Progenitor cell of endocrine pancreas (in vitro differentiated cells): ENCODE data around the gene RBP3. TPM values are rescaled to one million over a fixed set of nuclear protein-coding genes. Genes with fewer than 3 reads are reported as not detected.

Experiments
- DNase-seq: peaks from one replicate; pipeline ENCODE4 v3.0.0; 2021; ENCODE audit warnings: low spot score; ENCODE audit not compliant: unreplicated experiment
- H3K27ac Mint-ChIP-seq: 2 replicates; pipeline ENCODE4 v1.8.0; 2021; ENCODE audit warnings: mild to moderate bottlenecking, moderate library complexity, mixed read lengths
- H3K27me3 Mint-ChIP-seq: 2 replicates; pipeline ENCODE4 v1.8.0; 2021; ENCODE audit warnings: mixed read lengths
- H3K36me3 Mint-ChIP-seq: 2 replicates; pipeline ENCODE4 v1.8.0; 2022; ENCODE audit warnings: mixed read lengths; ENCODE audit not compliant: insufficient read depth
- H3K4me1 Mint-ChIP-seq: 2 replicates; pipeline ENCODE4 v1.8.0; 2021; ENCODE audit warnings: low read depth, mixed read lengths
- H3K4me3 Mint-ChIP-seq: 2 replicates; pipeline ENCODE4 v1.8.0; 2021; ENCODE audit warnings: low read depth, mild to moderate bottlenecking, moderate library complexity, mixed read lengths
- H3K9me3 Mint-ChIP-seq: 2 replicates; pipeline ENCODE4 v1.8.0; 2021; ENCODE audit warnings: low read depth, mixed read lengths
- total RNA-seq: library from RNA; stranded (reverse); gene quantifications from 2 replicates; pipeline ENCODE4 v1.2.1, GENCODE V29; 2021
- TF ChIP-seq, protein P1 (sequence below): fragments of 200-600 bp; sonication (generic); IDR thresholded peaks from one replicate; pipeline ENCODE4 v1.5.0; 2021; ENCODE audit warnings: antibody characterized with exemption, mild to moderate bottlenecking; ENCODE audit not compliant: unreplicated experiment

Gene RBP3
- total RNA-seq, 1 donor from 2014 or later = 0.10 TPM

DNA sequence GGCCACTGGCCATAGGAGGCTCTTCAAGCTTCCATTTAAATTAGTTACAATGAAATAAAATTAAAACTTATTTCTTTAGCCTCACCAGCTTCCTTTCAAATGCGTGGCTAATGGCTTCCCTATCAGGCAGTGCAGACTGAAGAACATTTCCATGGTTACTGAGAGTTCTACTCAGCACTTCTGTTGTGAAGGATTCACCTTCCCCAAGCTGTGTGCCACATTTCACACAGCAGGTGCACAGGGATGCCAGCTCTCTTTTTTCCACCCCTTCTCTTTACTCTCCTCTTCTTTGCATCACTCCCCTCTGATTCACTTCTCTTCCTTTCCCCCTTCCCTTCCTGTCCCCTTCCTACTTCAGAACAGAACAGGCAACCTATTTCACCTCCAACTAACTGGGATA lies 25.1 kb upstream of the RBP3 start:
- DNase-seq = no peak
- peaks cover 7% of the 10 kb centered on the region for H3K9me3 Mint-ChIP-seq
- no peaks in the 10 kb centered on the region for H3K36me3 Mint-ChIP-seq
- peaks cover 31% of the 10 kb centered on the region for H3K4me1 Mint-ChIP-seq
- H3K27ac Mint-ChIP-seq = no peak overlapping the region
- peaks cover 24% of the 10 kb centered on the region for H3K27me3 Mint-ChIP-seq
- H3K4me3 Mint-ChIP-seq = no peak overlapping the region
- TF ChIP-seq, protein P1, sequence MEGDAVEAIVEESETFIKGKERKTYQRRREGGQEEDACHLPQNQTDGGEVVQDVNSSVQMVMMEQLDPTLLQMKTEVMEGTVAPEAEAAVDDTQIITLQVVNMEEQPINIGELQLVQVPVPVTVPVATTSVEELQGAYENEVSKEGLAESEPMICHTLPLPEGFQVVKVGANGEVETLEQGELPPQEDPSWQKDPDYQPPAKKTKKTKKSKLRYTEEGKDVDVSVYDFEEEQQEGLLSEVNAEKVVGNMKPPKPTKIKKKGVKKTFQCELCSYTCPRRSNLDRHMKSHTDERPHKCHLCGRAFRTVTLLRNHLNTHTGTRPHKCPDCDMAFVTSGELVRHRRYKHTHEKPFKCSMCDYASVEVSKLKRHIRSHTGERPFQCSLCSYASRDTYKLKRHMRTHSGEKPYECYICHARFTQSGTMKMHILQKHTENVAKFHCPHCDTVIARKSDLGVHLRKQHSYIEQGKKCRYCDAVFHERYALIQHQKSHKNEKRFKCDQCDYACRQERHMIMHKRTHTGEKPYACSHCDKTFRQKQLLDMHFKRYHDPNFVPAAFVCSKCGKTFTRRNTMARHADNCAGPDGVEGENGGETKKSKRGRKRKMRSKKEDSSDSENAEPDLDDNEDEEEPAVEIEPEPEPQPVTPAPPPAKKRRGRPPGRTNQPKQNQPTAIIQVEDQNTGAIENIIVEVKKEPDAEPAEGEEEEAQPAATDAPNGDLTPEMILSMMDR = no peak

DNA sequence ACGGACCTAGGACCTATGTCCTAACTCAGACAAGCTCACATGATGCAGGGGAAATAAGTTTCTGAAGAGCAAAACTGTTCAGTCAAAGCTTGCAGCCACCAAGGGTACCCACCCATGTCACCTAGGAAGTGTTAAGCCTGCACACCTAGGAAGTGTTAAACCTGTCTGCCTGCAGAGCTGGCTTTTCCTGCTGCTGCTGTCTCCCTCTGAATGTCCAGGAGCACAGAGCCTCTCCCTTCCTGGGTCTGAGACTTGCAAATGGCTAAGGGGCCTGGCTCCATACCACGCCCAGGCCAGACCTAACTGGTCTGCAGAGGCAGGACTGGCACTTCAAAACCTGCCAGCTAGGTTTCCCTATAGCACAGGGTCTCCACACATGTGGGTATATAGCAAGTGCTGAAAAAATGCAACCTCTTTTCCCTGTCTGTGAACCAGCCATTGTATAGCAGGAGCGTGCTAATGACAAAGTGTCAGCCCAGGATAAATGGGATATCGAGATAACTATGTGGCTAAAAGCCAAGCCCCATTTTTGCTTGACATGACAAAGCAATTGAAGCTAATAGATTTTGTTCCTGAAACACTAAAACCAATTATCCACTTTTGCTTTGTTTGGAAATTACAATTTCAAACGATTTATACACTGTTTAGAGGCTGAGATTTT lies 24.4 kb upstream of the RBP3 start:
- H3K36me3 Mint-ChIP-seq = no peaks in the 10 kb centered on the region
- TF ChIP-seq, protein P1 = no peak
- H3K4me1 Mint-ChIP-seq = peaks cover 31% of the 10 kb centered on the region
- peaks cover 11% of the 10 kb centered on the region for H3K9me3 Mint-ChIP-seq
- H3K27ac Mint-ChIP-seq = peak overlapping the region; percentile 68
- DNase-seq = no peak
- peaks cover 24% of the 10 kb centered on the region for H3K27me3 Mint-ChIP-seq
- H3K4me3 Mint-ChIP-seq = peak overlapping the region; percentile 22

DNA sequence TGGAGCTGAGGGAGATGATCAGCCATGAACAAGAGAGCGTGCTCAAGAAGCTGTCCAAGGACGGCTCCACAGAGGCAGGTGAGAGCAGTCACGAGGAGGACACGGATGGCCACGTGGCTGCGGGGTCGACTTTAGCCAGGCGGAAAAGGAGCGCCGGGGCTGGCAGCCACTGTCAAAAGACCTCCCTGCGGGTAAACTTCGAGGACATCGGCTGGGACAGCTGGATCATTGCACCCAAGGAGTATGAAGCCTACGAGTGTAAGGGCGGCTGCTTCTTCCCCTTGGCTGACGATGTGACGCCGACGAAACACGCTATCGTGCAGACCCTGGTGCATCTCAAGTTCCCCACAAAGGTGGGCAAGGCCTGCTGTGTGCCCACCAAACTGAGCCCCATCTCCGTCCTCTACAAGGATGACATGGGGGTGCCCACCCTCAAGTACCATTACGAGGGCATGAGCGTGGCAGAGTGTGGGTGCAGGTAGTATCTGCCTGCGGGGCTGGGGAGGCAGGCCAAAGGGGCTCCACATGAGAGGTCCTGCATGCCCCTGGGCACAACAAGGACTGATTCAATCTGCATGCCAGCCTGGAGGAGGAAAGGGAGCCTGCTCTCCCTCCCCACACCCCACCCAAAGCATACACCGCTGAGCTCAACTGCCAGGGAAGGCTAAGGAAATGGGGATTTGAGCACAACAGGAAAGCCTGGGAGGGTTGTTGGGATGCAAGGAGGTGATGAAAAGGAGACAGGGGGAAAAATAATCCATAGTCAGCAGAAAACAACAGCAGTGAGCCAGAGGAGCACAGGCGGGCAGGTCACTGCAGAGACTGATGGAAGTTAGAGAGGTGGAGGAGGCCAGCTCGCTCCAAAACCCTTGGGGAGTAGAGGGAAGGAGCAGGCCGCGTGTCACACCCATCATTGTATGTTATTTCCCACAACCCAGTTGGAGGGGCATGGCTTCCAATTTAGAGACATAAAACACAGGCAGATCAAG lies 22.6 kb upstream of the RBP3 start:
- Mint-ChIP-seq H3K27me3 (peaks cover 22% of the 10 kb centered on the region), H3K4me3 (no peak overlapping the region), H3K4me1 (peaks cover 31% of the 10 kb centered on the region), H3K36me3 (no peaks in the 10 kb centered on the region), H3K9me3 (peaks cover 10% of the 10 kb centered on the region), H3K27ac (no peak overlapping the region)
- TF ChIP-seq, protein P1 = no peak
- DNase-seq = no peak

DNA sequence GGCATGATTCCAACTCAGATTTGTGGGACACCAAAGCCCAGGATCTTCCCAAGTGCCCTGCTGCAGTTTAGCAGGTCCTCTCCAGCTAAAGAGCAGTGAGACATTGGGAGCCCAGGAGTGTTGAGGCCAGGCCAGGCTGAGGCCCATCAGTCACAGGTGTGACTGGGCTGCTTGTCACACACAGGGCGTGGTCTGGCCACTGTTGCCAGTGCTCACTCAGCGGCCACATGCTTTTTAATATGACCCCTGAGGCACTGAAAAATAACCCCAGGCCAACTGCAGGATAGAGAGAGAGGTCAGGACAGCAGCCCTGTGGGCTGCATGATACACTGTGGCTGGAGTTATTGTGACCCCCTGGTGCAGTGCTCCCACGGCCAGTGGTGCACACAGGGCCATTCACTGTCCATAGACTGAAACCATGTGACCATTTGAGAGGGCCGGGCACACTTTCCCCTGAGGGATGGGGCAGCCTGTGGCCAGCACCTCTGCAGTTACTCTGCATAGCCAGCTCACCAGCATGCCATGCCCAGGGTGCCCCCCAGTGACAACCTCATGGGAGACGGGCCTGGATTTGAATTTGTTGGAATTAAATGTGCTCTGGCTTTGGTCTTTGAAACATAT lies 21.7 kb upstream of the RBP3 start:
- no peak overlapping the region for H3K4me3 Mint-ChIP-seq
- H3K9me3 Mint-ChIP-seq = peaks cover 10% of the 10 kb centered on the region
- TF ChIP-seq, protein P1 = no peak
- H3K27me3 Mint-ChIP-seq = peaks cover 16% of the 10 kb centered on the region
- no peak for DNase-seq
- peaks cover 29% of the 10 kb centered on the region for H3K4me1 Mint-ChIP-seq
- H3K36me3 Mint-ChIP-seq = no peaks in the 10 kb centered on the region
- H3K27ac Mint-ChIP-seq = no peak overlapping the region

DNA sequence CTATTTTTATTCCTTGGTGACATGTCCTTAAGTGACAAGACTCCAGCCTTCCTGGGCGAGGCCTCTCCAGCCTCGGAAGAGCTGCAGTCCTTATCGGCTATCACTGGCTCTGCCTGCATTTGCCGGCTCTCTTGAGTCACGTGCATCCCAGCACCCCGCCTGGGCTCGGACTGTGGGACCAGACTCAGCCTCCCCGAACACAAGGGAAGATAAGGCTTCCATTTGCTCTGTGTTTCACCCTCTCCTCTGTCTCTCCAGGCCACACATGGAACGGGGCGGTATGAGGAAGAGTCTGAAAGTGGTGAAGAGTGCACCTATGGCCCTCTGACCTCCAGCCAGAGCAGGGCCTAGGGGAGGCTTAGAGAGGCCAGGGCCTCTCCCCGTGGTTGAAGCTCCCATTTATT lies 21.2 kb upstream of the RBP3 start:
- H3K27ac Mint-ChIP-seq = no peak overlapping the region
- H3K27me3 Mint-ChIP-seq = peaks cover 12% of the 10 kb centered on the region
- no peak overlapping the region for H3K4me3 Mint-ChIP-seq
- peaks cover 28% of the 10 kb centered on the region for H3K4me1 Mint-ChIP-seq
- H3K36me3 Mint-ChIP-seq = no peaks in the 10 kb centered on the region
- H3K9me3 Mint-ChIP-seq = peaks cover 10% of the 10 kb centered on the region
- TF ChIP-seq, protein P1 = no peak
- no peak for DNase-seq
